ENCODE data around the gene PRRG4.

The PRRG4 gene

DNA sequence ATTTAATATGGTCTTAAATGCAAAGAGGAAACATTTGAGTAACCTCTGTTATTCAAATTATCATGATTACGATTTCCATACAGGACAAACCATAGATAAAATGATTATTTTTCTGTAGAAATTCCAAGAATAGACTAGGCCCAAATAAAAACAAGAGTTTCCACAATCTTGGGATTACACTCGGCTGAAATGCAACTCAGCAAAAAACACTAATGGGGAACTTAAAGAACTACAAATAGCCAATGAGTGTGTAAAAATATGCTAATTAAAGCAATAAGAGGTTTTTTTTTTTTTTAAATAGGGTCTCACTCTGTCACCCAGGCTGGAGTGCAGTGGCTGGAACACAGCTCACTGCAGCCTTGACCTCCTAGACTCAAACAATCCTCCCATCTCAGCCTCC, 10.5 kb upstream of the PRRG4 start:
- no peak overlapping the region for H3K27ac ChIP-seq (replicated peaks)
- no peaks in the 10 kb centered on the region for H3K27me3 ChIP-seq (ENCODE audit: insufficient read depth, poor library complexity, severe bottlenecking)
- DNase-seq (ENCODE audit: low read depth in 1 of 2, low spot score in 1 of 2) = no peak
- no peak overlapping the region for H3K4me3 ChIP-seq (replicated peaks; ENCODE audit: insufficient read depth, low read length)
- TF ChIP-seq SPI1 (IDR thresholded peaks at IDR 0.05; ENCODE audit: borderline replicate concordance, low read depth) = no peak
- TF ChIP-seq, protein P1, sequence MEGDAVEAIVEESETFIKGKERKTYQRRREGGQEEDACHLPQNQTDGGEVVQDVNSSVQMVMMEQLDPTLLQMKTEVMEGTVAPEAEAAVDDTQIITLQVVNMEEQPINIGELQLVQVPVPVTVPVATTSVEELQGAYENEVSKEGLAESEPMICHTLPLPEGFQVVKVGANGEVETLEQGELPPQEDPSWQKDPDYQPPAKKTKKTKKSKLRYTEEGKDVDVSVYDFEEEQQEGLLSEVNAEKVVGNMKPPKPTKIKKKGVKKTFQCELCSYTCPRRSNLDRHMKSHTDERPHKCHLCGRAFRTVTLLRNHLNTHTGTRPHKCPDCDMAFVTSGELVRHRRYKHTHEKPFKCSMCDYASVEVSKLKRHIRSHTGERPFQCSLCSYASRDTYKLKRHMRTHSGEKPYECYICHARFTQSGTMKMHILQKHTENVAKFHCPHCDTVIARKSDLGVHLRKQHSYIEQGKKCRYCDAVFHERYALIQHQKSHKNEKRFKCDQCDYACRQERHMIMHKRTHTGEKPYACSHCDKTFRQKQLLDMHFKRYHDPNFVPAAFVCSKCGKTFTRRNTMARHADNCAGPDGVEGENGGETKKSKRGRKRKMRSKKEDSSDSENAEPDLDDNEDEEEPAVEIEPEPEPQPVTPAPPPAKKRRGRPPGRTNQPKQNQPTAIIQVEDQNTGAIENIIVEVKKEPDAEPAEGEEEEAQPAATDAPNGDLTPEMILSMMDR (IDR thresholded peaks at IDR 0.05; ENCODE audit: insufficient read depth, low read length) = no peak
- no peak for TF ChIP-seq GABPA (IDR thresholded peaks at IDR 0.05; ENCODE audit: low read depth)
- no peak for TF ChIP-seq POLR2AphosphoS5 (IDR thresholded peaks at IDR 0.05; ENCODE audit: low read depth)
- TF ChIP-seq, protein P2, sequence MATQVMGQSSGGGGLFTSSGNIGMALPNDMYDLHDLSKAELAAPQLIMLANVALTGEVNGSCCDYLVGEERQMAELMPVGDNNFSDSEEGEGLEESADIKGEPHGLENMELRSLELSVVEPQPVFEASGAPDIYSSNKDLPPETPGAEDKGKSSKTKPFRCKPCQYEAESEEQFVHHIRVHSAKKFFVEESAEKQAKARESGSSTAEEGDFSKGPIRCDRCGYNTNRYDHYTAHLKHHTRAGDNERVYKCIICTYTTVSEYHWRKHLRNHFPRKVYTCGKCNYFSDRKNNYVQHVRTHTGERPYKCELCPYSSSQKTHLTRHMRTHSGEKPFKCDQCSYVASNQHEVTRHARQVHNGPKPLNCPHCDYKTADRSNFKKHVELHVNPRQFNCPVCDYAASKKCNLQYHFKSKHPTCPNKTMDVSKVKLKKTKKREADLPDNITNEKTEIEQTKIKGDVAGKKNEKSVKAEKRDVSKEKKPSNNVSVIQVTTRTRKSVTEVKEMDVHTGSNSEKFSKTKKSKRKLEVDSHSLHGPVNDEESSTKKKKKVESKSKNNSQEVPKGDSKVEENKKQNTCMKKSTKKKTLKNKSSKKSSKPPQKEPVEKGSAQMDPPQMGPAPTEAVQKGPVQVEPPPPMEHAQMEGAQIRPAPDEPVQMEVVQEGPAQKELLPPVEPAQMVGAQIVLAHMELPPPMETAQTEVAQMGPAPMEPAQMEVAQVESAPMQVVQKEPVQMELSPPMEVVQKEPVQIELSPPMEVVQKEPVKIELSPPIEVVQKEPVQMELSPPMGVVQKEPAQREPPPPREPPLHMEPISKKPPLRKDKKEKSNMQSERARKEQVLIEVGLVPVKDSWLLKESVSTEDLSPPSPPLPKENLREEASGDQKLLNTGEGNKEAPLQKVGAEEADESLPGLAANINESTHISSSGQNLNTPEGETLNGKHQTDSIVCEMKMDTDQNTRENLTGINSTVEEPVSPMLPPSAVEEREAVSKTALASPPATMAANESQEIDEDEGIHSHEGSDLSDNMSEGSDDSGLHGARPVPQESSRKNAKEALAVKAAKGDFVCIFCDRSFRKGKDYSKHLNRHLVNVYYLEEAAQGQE (IDR thresholded peaks at IDR 0.05; ENCODE audit: insufficient replicate concordance, low read depth) = no peak

DNA sequence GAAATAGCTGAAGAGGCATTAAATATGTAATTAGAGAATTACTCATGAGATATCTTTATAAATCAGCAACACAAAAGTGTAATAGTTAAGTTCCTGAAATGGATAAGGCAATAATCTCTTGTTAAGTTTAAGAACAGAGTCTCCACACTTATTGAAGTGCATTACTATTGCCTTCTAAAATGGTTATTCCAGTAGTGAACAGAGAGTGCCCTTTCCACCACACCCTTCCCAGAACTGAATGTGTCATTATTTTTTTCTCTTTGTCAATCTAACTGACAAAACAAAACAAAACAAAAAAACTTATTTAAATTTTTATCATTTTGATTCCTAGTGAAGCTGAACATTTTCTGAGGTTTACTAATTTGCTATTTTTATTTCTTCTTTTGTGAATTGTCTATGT, 9.2 kb upstream of the PRRG4 start:
- no peak for TF ChIP-seq SPI1 (IDR thresholded peaks at IDR 0.05; ENCODE audit: borderline replicate concordance, low read depth)
- no peak for TF ChIP-seq POLR2AphosphoS5 (IDR thresholded peaks at IDR 0.05; ENCODE audit: low read depth)
- no peak for TF ChIP-seq GABPA (IDR thresholded peaks at IDR 0.05; ENCODE audit: low read depth)
- TF ChIP-seq, protein P2 (IDR thresholded peaks at IDR 0.05; ENCODE audit: insufficient replicate concordance, low read depth) = no peak
- TF ChIP-seq, protein P1 (IDR thresholded peaks at IDR 0.05; ENCODE audit: insufficient read depth, low read length) = no peak
- DNase-seq (ENCODE audit: low read depth in 1 of 2, low spot score in 1 of 2) = no peak
- Histone ChIP-seq H3K27ac (replicated peaks) (no peak overlapping the region), H3K4me3 (replicated peaks; ENCODE audit: insufficient read depth, low read length) (no peak overlapping the region), H3K27me3 (ENCODE audit: insufficient read depth, poor library complexity, severe bottlenecking) (no peaks in the 10 kb centered on the region)

DNA sequence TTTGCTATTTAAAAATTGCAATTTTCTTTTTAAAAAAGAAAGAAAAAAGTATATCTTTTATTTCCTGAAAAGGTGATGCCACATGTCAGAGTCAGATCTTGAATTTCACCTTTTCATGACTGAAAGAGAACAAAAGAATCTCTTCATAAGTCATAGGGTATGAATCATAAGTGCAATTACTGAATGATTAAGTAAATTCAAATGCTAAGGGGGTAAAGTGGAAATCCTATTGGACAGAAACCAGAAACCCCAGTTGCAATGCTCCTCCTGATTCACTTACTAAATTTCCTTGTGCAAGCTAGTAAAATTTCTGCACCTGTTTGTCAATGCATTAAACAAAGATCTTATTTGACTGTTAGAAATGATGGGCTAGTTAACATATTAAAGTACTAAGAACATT, 8.2 kb upstream of the PRRG4 start:
- Histone ChIP-seq H3K27me3 (ENCODE audit: insufficient read depth, poor library complexity, severe bottlenecking) (no peaks in the 10 kb centered on the region), H3K4me3 (replicated peaks; ENCODE audit: insufficient read depth, low read length) (no peak overlapping the region), H3K27ac (replicated peaks) (no peak overlapping the region)
- no peak for DNase-seq (ENCODE audit: low read depth in 1 of 2, low spot score in 1 of 2)
- TF ChIP-seq POLR2AphosphoS5 (IDR thresholded peaks at IDR 0.05; ENCODE audit: low read depth) (no peak), GABPA (IDR thresholded peaks at IDR 0.05; ENCODE audit: low read depth) (no peak), SPI1 (IDR thresholded peaks at IDR 0.05; ENCODE audit: borderline replicate concordance, low read depth) (no peak)
- TF ChIP-seq, protein P1 (IDR thresholded peaks at IDR 0.05; ENCODE audit: insufficient read depth, low read length) = no peak
- TF ChIP-seq, protein P2 (IDR thresholded peaks at IDR 0.05; ENCODE audit: insufficient replicate concordance, low read depth) = no peak

All from HL-60 (cell line).